GM12872 (cell line): ENCODE measurements around the gene DNER.

ENCODE experiments used
- TF ChIP-seq, protein P1 (sequence below): IDR thresholded peaks from 3 replicates; pipeline ENCODE4 v1.5.1; 2011; ENCODE audit warnings: low read depth, mild to moderate bottlenecking, low read length, moderate library complexity; ENCODE audit not compliant: insufficient read depth

The DNER gene

GRCh38 chr2:229674830-229675530, 39.4 kb downstream of the DNER start:
- TF ChIP-seq, protein P1, sequence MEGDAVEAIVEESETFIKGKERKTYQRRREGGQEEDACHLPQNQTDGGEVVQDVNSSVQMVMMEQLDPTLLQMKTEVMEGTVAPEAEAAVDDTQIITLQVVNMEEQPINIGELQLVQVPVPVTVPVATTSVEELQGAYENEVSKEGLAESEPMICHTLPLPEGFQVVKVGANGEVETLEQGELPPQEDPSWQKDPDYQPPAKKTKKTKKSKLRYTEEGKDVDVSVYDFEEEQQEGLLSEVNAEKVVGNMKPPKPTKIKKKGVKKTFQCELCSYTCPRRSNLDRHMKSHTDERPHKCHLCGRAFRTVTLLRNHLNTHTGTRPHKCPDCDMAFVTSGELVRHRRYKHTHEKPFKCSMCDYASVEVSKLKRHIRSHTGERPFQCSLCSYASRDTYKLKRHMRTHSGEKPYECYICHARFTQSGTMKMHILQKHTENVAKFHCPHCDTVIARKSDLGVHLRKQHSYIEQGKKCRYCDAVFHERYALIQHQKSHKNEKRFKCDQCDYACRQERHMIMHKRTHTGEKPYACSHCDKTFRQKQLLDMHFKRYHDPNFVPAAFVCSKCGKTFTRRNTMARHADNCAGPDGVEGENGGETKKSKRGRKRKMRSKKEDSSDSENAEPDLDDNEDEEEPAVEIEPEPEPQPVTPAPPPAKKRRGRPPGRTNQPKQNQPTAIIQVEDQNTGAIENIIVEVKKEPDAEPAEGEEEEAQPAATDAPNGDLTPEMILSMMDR, result no peak

DNA sequence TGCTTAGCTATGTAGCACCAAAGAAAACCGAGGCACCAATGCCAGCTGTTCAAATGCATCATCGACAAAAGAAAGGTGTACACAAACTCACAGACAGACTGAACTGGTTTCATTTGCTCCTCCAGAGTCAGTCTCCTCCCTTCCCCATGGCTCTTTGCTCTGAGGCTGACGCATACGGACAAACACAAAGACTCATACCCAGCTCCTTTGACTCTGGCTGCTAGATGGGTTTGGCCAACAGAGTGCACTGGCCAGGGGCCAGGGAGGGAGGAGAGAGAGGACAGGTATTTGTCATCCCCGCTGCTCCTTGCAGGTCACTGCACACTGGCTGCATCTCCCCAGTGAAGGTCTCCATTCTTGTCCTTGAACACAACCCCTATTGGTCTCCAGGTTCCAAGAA, 40.7 kb downstream of the DNER start:
- TF ChIP-seq, protein P1, result no peak

GRCh38 chr2:229672021-229672420, 42.3 kb downstream of the DNER start:
- TF ChIP-seq, protein P1, result no peak

GRCh38 chr2:229669841-229670240, 44.5 kb downstream of the DNER start:
- TF ChIP-seq, protein P1, result no peak

DNA sequence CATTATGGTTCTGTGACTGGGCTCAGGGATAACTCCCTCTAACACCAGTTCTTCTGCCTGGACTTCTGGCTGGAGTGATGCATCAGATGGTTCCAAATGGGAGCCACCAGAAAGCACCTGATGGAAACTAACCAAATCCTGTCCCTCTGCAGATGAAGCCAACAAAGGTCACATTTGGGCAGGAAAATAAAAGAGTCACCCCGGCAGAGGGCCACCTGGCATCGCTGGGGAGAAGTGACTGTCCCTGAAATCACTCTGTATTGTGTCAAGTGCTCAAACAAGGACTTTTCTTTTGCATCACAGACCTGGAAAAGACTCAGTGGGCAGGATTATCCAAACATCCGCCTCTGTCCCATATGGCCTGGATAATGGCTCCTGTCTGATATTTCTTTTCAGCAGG, 47.5 kb downstream of the DNER start:
- TF ChIP-seq, protein P1, result no peak

DNA sequence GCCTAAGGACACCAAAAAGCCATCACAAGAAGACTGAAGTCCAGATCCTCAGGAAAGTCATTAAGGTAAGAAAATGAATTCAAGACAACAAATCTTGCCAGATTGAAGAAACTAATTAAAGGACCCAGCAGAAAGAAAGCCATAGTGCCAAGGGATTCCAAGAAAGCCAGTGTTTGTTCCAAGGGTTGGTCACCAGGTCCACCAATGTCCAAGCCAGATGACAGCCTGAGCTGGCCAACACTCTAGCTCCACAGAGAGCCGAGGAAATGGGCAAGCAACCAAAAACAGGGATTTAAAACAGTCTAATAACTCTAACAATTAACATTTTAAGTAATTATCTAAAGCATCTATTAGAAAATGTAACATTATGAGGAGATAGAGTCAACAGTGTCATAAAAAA, 49.2 kb downstream of the DNER start:
- TF ChIP-seq, protein P1, result no peak

GRCh38 chr2:229661478-229661877, 52.9 kb downstream of the DNER start:
- TF ChIP-seq, protein P1, result no peak
